Endothelial cell of umbilical vein (primary cell): ENCODE results near the gene DAB2. TPM values are rescaled to one million over a fixed set of nuclear protein-coding genes. Genes with fewer than 3 reads are reported as not detected.

ENCODE experiments used
- BruUV-seq: library from RNA; stranded (reverse); fragments of 400-500 nt; replicated peaks from 2 replicates; lab custom pipeline; 2021; lab: Mats Ljungman, UMichigan
- CTCF ChIA-PET: fragments of 300-600, 350-600 bp; sonication (Branson Sonifier 250); formaldehyde crosslinking; loops from one replicate; lab custom pipeline; 2021; ENCODE audit warnings: antibody characterized with exemption, inconsistent platforms; lab: Charles Lee
- POLR2A ChIA-PET: fragments of 300-600, 350-600 bp; sonication (Branson Sonifier 250); formaldehyde crosslinking; loops from one replicate; lab custom pipeline; 2021; ENCODE audit warnings: antibody characterized with exemption, inconsistent platforms; lab: Charles Lee
- DNase-seq: peaks from one replicate; pipeline ENCODE4 v3.0.0-alpha.2; 2011; ENCODE audit warnings: low read depth, low spot score
- FAIRE-seq: peaks from 2 replicates; lab custom pipeline; 2011; peaks lifted over from hg19 to GRCh38; lab: Jason Lieb, UNC
- H2AFZ ChIP-seq: 2 replicates; pipeline ENCODE4 v1.6.0; 2012; ENCODE audit warnings: low read depth, low read length, control low read depth, inconsistent platforms
- H3K27ac ChIP-seq: 2 replicates; pipeline ENCODE4 v1.5.1; 2011; ENCODE audit warnings: low read depth, mild to moderate bottlenecking, control low read depth, low read length, moderate library complexity; ENCODE audit not compliant: insufficient read depth
- H3K27me3 ChIP-seq, 2 experiments: 2 replicates each; pipeline versions ENCODE4 v1.6.0 to v1.6.1; 2011; ENCODE audit warnings: low read length in 2 of 2, mixed read lengths in 1 of 2; ENCODE audit not compliant: control insufficient read depth in 2 of 2, insufficient read depth in 2 of 2
- H3K36me3 ChIP-seq, 2 experiments: 2 replicates in 1 of 2; 3 replicates in 1 of 2; pipeline ENCODE4 v1.5.1; 2011; ENCODE audit warnings: low read length in 2 of 2, mild to moderate bottlenecking in 1 of 2, moderate library complexity in 1 of 2; ENCODE audit not compliant: control insufficient read depth in 2 of 2, insufficient read depth in 2 of 2; ENCODE audit errors: extremely low read depth in 1 of 2
- H3K4me1 ChIP-seq: 3 replicates; pipeline ENCODE4 v1.5.1; 2011; ENCODE audit warnings: mild to moderate bottlenecking, low read length; ENCODE audit not compliant: control insufficient read depth, insufficient read depth; ENCODE audit errors: extremely low read depth
- H3K4me2 ChIP-seq: 2 replicates; pipeline ENCODE4 v1.6.1; 2011; ENCODE audit warnings: low read length, control low read depth, mixed read lengths; ENCODE audit not compliant: insufficient read depth
- H3K4me3 ChIP-seq, 3 experiments: fragments of 200-600 bp in 1 of 3; sonication (generic), shearing (Covaris generic) in 1 of 3; replicated peaks in 1 of 3; 2 replicates each; pipeline ENCODE4 v1.5.1; 2011 to 2016; ENCODE audit warnings: control low read depth in 3 of 3, low read length in 3 of 3, mild to moderate bottlenecking in 2 of 3, inconsistent platforms in 1 of 3, low read depth in 1 of 3, moderate library complexity in 1 of 3; ENCODE audit not compliant: insufficient read depth in 1 of 3
- H3K79me2 ChIP-seq: 2 replicates; pipeline ENCODE4 v1.6.0; 2012; ENCODE audit warnings: low read length, inconsistent platforms; ENCODE audit not compliant: control insufficient read depth, insufficient read depth
- H3K9ac ChIP-seq: replicated peaks from 2 replicates; pipeline ENCODE3; 2011; ENCODE audit warnings: low read length, control low read depth; ENCODE audit not compliant: insufficient read depth; ENCODE audit errors: extremely low read depth
- H3K9me1 ChIP-seq: replicated peaks from 3 replicates; pipeline ENCODE4 v1.6.0; 2011; ENCODE audit warnings: mild to moderate bottlenecking, low read length; ENCODE audit not compliant: control insufficient read depth, insufficient read depth; ENCODE audit errors: extremely low read depth
- H3K9me3 ChIP-seq: replicated peaks from 2 replicates; pipeline ENCODE4 v1.5.1; 2012; ENCODE audit warnings: low read length, inconsistent platforms; ENCODE audit not compliant: control insufficient read depth, insufficient read depth
- H4K20me1 ChIP-seq: replicated peaks from 2 replicates; pipeline ENCODE3; 2011; ENCODE audit warnings: mild to moderate bottlenecking, low read length; ENCODE audit not compliant: control insufficient read depth, insufficient read depth; ENCODE audit errors: extremely low read depth
- CTCF ChIP-seq, 2 donors: IDR thresholded peaks; 1 replicate in 1 of 2; 2 replicates in 1 of 2; pipeline ENCODE4 v1.5.1; 2011; ENCODE audit warnings: low read length in 2 of 2, mild to moderate bottlenecking in 2 of 2, moderate library complexity in 2 of 2, control low read depth in 1 of 2, inconsistent platforms in 1 of 2, low read depth in 1 of 2; ENCODE audit not compliant: insufficient read depth in 1 of 2; ENCODE audit errors: extremely low read depth in 1 of 2
- EZH2 ChIP-seq: IDR thresholded peaks from 2 replicates; pipeline ENCODE4 v1.6.1; 2012; ENCODE audit warnings: borderline replicate concordance, low read depth, mild to moderate bottlenecking, moderate library complexity, low read length, inconsistent platforms; ENCODE audit not compliant: severe bottlenecking
- FOS ChIP-seq: IDR thresholded peaks from 2 replicates; pipeline ENCODE4 v1.6.1; 2011; ENCODE audit warnings: mild to moderate bottlenecking, low read length, moderate library complexity, borderline replicate concordance; ENCODE audit not compliant: insufficient read depth
- GATA2 ChIP-seq: IDR thresholded peaks from 2 replicates; pipeline ENCODE4 v1.7.0; 2011; ENCODE audit warnings: low read depth, mild to moderate bottlenecking, moderate library complexity, mixed read lengths, low read length; ENCODE audit not compliant: insufficient read length, insufficient read depth
- JUN ChIP-seq: IDR thresholded peaks from 2 replicates; pipeline ENCODE4 v1.6.1; 2011; ENCODE audit warnings: borderline replicate concordance, low read depth; ENCODE audit not compliant: insufficient read length, insufficient read depth
- MAX ChIP-seq: IDR thresholded peaks from 2 replicates; pipeline ENCODE4 v1.6.1; 2011; ENCODE audit not compliant: insufficient read depth, insufficient read length
- MYC ChIP-seq: IDR thresholded peaks from one replicate; pipeline ENCODE4 v1.6.1; 2011; ENCODE audit warnings: mild to moderate bottlenecking, low read depth, low read length
- POLR2A ChIP-seq: IDR thresholded peaks from 2 replicates; pipeline ENCODE4 v1.6.1; 2012; ENCODE audit warnings: low read depth, mild to moderate bottlenecking, control low read depth, low read length
- POLR2AphosphoS5 ChIP-seq: IDR thresholded peaks from 2 replicates; pipeline ENCODE4 v1.6.1; 2012; ENCODE audit warnings: low read depth, mild to moderate bottlenecking, control low read depth, low read length, moderate library complexity; ENCODE audit not compliant: insufficient read depth
- dilution Hi-C: fragments of 300-500 bp; cut with MboI; formaldehyde crosslinking; loops from one replicate; pipeline ENCODE4 v1.15.0; 2019; ENCODE audit warnings: low sequenced_read_pairs; ENCODE audit not compliant: extremely low pct_ligation_motif_present
- intact Hi-C: fragments of 100-400 bp; cut with micrococcal nuclease; formaldehyde crosslinking; loops from one replicate; pipeline ENCODE4 v1.10.0; 2022
- polyA plus RNA-seq, 4 experiments: library from polyadenylated mRNA; depleted of rRNA in 3 of 4; stranded (reverse) in 3 of 4; unstranded in 1 of 4; fragments of >200 nt; gene quantifications; 2 replicates each; pipeline versions ENCODE4 v1.2.1 to v1.2.3, GENCODE V29; 2011 to 2012; ENCODE audit warnings: missing spikeins in 1 of 4
- total RNA-seq: library from RNA; stranded (reverse); gene quantifications from 2 replicates; pipeline ENCODE4 v1.2.3, GENCODE V29; 2021

The DAB2 gene
- total and polyA plus RNA-seq, 2 donors (not counting 3 experiments of a cell fraction or from before 2014, with no cell fraction given): 168 to 283 TPM

GRCh38 chr5:39433848-39434247 is 9.1 kb upstream of the DAB2 start:
- H3K9ac ChIP-seq: no peak overlapping the region
- BruUV-seq: no TSS peak
- DNase-seq (no peak), FAIRE-seq (no peak)
- POLR2A ChIA-PET: no interaction called here
- no peak overlapping the region for H3K27ac ChIP-seq
- peaks cover 6% of the 10 kb centered on the region for H3K4me1 ChIP-seq
- no peaks in the 10 kb centered on the region for H3K9me1 ChIP-seq
- H3K9me3 ChIP-seq: no peaks in the 10 kb centered on the region
- no peak overlapping the region for H3K4me2 ChIP-seq
- no peaks in the 10 kb centered on the region for H4K20me1 ChIP-seq
- no peaks in the 10 kb centered on the region for H3K79me2 ChIP-seq
- H3K4me3 ChIP-seq: no peak overlapping the region
- intact Hi-C loops: no loop called here
- CTCF ChIA-PET: no interaction called here
- H3K27me3 ChIP-seq: no peaks in the 10 kb centered on the region
- H2AFZ ChIP-seq: no peak overlapping the region
- no peaks in the 10 kb centered on the region for H3K36me3 ChIP-seq
- TF ChIP-seq GATA2 (no peak), POLR2AphosphoS5 (no peak), MAX (no peak), JUN (no peak), MYC (no peak), CTCF (IDR thresholded peaks at IDR 0.05; ENCODE audit: extremely low read depth in 1 of 2, insufficient read depth in 1 of 2, low read depth in 1 of 2, low read length in 2 of 2) (no peak), EZH2 (no peak), FOS (no peak), POLR2A (no peak)
- dilution Hi-C loops: no loop called here
